HS-5 (cell line): ENCODE results near the gene IFT25.

Experiments
- DNase-seq: peaks from one replicate; pipeline ENCODE4 v3.0.0-alpha.2; 2012; ENCODE audit warnings: low read depth

Gene IFT25

DNA sequence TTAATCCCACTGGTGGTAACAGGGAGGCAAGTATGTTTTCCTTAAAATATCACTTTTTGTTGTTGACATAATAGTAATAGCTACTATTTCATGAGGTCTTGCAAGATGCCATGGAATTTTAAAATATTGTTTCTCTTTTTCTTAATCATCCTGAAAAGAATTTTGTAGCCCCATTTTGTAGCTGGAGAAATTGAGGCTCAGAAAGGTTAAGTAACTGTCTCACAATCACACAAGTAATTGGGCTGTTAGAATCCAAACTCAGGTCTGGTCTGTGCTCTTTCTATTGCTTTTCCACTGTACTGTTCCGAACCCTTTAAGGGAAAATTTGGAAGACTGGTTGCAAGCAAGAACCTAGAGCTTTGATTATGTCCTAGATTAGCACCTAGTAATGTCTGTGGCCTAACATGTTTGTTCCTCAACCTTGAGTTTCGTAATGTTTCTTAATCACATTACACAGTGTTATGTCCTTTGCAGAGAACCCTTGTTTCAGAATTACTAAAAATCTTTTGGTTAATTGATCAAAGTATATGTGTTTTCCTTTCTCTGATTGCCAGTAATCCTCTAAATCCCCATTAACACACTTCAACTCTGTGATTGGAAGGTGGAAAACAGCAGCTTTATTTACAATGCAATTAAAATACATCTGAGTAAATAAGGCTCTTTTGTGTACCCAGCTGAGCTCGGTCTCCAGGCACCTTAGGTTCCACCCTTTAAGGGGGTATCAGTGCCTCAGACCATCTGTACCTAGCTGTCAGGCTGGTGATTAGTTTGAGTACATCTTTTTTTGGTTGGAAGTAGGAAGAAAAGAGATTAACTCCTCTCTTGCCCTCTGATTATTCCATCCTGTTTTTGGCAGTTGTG is 11.0 kb upstream of the IFT25 start:
- DNase-seq: no peak

- DNase-seq: no peak
These were observed 8.6 kb upstream of the IFT25 start for GRCh38 chr1:53954128-53954527.

DNA sequence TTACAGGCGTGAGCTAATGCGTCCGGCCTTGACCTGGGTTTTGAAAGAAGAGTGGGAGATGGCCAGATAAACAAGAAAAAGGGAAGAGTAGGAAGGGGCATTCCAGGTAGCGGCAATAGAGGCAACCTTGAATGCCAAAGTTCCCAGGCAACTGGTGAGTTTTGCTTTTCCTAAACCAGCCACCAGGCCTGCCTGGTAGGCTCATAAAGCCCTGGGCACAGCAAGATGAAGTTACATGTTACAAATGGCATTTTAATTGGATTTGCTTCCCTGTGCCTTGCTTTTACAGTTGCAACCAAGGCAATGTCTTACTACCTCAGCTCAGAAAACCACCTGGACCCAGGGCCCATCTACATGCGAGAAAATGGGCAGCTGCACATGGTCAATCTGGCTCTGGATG is 6.2 kb upstream of the IFT25 start:
- DNase-seq: no peak

GRCh38 chr1:53949023-53949990 is 3.8 kb upstream of the IFT25 start:
- DNase-seq: no peak

GRCh38 chr1:53948291-53948690 is 2.8 kb upstream of the IFT25 start:
- no peak for DNase-seq

DNA sequence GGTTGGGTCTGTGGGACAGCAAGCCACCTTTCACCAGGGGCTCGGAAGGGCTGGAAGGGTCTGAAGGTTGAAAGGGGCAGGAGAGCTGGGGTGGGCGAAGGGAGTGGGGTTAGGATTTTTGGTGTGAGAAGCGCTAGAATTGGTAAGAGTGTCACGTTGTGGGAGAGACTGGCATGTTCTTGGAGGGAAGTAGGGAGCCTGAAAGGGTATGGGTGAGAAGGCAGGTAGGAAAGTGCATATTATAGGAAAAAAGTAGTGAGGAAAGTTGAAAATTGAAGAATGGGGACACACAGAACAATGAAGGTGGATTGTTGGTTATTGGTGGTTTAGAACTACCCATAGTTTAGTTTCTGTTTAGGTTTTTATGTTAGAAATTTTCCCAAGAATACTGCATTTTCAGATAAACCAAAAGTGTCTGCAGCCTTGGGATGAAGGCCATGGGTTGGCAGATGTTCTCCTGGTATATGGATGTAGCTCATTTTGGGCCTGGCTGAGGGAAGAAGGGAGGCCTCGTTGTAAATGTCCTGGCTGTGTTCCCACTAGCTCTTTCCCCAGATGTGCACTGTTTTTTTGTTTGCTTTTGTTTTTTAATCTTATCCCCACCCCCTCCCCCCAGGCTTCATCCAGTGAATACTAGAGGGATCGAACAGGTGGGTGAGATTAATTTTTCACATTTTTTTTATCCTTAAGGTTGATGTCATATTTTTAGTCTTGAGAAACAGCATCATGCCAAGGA is 1.8 kb upstream of the IFT25 start:
- DNase-seq: no peak

GRCh38 chr1:53946252-53947171 is 1.0 kb upstream of the IFT25 start, which contains the start of gene LRRC42:
LRRC42 (plus strand) TSS chr1:53946350; CDS start chr1:53952000, 5,650 bp downstream.
- DNase-seq: no peak

- no peak for DNase-seq
These were observed 391 bp downstream of the IFT25 start for GRCh38 chr1:53945183-53945432.

- no peak for DNase-seq
These were observed 873 bp downstream of the IFT25 start for GRCh38 chr1:53944469-53945182.

DNA sequence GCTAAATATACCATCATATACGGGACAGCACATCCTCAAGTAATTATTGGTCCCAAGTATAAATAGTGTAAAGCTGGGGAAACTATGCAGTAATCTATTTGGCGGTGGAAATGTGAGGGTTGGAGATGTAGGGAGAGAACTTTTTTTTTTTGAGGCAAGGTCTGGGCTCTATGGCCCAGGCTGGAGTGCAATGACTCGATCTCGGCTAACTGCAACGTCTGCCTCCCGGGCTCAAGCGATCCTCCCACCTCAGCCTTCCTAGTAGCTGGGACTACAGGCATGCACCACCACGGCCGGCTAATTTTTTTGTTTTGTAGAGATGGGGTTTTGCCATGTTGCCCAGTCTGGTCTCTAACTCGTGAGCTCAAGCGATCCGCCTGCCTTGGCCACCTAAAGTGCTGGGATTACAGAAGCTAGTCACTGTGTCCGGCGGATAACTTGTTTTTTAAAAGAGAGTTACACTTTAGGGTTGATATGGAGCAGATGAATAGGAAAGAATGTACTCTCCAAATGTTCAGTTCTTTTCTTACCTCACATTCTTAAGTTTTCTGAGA is 1.9 kb downstream of the IFT25 start:
- DNase-seq: no peak

- DNase-seq: no peak
These were observed 2.4 kb downstream of the IFT25 start for GRCh38 chr1:53943090-53943489.

GRCh38 chr1:53942127-53942957 is 3.2 kb downstream of the IFT25 start:
- no peak for DNase-seq

DNA sequence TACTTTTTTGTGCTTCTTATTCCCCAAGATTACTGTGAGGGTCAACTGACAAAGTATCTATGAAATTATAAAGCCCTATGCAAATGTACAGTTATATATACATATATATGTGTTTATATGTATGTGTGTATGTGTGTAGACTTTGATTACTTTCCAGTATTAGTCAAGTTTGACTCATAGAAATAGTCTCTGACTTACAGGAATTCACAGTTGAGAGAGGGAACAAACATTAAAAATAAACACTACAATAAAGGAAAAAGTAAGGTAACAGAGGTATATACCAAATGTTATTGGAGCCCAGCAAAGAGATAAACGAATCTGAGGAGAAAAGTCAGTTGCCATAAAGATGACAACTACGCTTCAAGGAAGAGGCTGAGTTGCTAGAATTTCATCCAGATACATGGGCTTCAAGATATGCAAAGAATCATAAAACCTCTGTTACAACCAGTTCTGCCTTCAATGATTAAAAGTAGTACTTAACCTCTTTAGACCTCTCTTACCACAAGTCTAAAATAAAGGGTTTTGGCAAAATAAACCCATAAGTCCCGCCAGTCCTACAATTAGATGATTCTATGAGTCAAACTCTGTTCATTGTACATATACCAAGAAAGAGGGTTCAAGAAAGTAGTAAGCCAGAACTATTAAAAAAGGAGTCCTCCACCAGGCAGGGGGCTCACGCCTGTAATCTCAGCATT is 7.2 kb downstream of the IFT25 start:
- no peak for DNase-seq

DNA sequence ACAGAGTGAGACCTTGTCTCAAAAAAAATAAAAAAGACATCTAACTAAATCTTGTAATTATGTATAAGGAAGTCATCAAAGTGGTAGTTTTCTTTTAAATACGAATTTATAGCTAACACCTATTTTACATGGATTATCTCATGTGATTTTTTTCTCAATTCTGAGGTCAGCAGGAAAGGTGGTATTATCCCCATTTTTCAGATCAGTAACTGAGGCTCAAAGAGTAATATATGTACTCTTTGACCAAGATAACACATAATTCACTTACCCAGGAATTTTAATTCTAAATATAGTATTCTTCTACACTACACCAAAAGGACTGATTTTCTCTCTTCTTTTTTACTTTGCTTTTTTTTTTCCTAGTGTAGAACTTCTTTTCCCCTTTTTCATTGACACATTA is 9.1 kb downstream of the IFT25 start:
- DNase-seq: no peak

DNA sequence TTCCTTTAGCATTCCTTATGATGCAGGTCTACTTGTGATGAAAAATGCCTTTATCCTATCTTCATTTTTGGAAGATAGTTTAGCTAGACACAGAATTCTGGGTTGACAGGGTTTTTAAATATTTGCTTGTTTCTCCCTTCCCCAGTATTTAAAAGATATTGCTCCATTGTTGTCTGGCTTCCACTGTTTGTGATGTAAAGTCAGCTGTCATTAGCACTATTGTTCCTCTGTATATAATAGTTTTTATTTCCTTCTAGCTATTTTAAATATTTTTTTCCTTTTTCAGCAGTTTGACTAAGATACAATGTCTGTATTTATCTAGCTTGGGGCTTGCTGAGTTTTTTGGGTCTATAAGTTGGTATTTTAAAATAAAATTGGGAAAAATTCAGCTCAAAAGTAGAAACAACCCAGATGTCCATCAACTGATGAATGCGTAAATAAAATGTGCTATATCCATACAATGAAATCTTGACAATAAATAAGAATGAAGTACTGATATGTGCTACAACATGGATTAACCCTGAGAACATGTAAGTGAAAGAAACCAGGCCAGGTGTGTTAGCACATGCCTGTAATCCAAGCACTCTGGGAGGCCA is 11.2 kb downstream of the IFT25 start:
- DNase-seq: no peak

GRCh38 chr1:53931523-53931922 is 14.0 kb downstream of the IFT25 start:
- DNase-seq: no peak

DNA sequence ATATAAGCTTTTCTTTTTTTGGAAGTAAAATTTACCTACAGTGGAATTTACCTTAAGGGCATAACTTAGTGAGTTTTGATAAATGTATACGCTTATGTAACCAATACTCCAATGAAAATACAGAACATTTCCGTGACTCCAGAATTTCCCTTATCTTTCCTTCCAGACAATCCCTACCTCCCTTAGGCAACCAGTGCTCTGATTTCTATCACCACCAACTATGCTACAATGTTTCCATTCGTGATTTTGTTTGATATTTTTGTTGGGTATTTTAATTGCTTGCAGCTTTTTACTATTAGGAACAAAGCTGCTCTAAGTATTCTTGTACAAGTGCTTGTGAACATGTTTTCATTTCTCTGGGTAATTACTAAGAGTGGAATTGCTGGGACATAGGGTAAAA is 14.6 kb downstream of the IFT25 start:
- no peak for DNase-seq

- DNase-seq: no peak
These were observed 16.1 kb downstream of the IFT25 start for GRCh38 chr1:53929246-53929960.
